GM18867 (cell line): ENCODE results near the gene GUCY2C.

Experiments used
- ATAC-seq: cut with Tn5 transposase; IDR thresholded peaks from one replicate; pipeline ENCODE4 v1.9.1; 2021; ENCODE audit warnings: mild to moderate bottlenecking, moderate library complexity; ENCODE audit not compliant: unreplicated experiment

GUCY2C gene

DNA sequence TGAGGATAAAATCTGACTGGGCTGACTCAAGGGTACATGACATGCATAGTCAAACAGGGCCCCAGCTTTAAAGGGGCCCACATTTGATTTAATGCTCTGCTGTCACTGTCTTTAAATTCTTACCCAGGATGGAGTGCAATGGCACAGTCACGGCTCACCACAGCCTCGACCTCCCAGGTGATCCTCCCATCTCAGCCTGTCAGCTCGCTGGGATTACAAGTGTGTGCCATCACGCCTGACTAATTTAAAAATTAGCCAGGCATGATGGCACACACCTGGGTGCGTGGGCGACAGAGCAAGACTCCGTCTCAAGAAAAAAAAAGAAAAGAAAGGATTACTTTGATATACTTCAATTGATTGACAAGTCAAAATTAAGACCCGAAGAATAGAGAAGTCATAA lies 119.5 kb downstream of the GUCY2C start:
- no peak for ATAC-seq

- no peak for ATAC-seq
These were observed 120.8 kb downstream of the GUCY2C start for GRCh38 chr12:14575585-14575984.

- ATAC-seq = no peak
These were observed 123.3 kb downstream of the GUCY2C start for GRCh38 chr12:14573118-14573517.

DNA sequence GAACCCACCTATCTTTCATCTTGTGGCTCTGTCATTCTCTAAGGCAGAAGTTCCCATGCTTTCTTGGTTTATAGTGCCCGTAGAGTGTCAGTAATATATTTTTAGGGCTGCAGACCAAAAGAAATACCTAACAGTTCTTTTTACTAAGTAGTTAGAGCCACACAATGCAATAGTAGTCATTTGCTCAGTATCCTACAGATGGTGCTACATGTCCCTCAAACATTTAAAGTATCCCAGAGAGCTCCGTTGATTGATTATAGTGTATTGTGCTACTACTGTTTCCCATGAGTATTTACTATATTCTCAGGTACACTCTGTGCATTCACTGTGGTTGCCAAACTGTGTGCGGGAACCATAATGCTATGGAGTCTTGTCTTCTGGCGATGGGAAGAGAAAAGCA lies 124.0 kb downstream of the GUCY2C start:
- no peak for ATAC-seq

- ATAC-seq = no peak
These were observed 124.6 kb downstream of the GUCY2C start for GRCh38 chr12:14571779-14572178.

- ATAC-seq = no peak
These were observed 126.2 kb downstream of the GUCY2C start for GRCh38 chr12:14570231-14570630.

DNA sequence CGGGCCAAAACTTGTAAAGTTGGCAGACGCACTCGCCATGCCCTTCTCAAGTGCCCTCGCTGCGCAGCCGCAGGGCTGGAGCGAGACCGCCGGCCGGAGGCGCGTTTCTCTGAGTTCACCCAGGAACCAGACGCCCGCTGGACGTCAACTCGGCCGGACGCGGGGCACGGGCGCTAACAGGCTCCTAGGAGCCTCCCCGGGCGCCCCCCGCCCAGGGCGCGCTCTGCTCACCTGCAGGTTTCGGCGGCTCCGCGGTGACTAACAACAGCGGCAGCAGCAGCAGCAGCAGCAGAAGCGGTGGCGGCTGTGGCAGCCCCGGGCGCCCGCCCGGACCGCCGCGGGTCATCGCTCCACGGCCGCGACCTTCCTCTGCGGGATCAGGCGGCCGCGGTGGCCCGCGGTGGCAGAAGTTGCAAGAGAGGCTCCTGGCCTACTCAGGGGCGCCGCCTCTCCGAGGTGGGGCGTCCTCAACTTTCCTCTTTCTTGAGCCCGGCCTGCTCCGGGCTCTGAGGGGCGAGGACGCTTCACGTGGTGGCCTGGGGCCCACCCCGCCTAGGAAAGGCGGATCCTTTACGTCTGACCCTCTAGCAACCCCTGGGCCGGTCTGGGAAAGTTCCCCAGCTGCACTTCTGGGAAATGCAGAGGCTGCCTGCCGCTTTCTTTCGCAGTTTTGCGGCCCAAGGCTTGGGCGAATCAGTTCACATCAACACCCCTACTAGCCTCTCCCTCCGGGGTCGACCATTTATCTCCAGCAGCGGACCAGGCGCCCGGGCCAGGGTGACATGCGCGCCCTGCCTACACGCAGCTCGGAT lies 128.8 kb downstream of the GUCY2C start, which contains the start of gene PLBD1:
Gene PLBD1, minus strand, starts transcription at position 533 of the 812 bp plus-strand sequence. Its CDS starts 187 bp downstream, at position 346.
- no peak for ATAC-seq

DNA sequence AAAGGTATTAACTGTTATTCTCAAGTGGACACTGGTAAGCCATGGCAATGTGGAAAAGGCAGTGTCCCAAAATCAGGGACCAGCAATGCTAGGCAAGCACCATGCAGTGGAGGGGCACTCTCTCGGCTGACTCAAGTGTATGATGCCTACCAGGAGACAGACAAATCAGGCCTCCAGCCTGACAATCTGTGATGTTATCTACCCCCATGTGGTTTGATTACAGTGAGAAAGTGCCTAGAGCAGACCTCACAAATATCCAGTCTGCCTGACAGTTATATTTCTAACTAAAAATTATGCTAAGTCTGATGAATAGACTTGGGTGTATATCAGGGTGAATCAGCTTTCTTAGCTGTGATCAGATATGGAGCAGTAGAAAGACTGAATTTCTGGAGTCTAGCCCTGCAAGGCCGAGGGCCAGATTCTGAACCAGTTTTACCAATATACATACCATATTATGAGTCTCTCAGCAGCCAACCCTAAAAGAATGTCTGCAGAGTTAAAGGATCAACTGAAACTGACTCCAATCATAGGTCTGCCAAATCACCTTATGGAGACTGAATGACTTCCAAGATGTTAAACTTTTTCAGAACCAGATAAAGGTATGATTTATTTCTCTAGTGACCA lies 132.0 kb downstream of the GUCY2C start:
- no peak for ATAC-seq

- no peak for ATAC-seq
These were observed 133.4 kb downstream of the GUCY2C start for GRCh38 chr12:14563046-14563445.
